ENCODE results near the gene CSH1.
"Not testable (repeated sequence)": the region's sequence is repeated elsewhere in the genome, so short reads cannot be mapped to it uniquely, and the experiment has no call there.

CSH1 gene

DNA sequence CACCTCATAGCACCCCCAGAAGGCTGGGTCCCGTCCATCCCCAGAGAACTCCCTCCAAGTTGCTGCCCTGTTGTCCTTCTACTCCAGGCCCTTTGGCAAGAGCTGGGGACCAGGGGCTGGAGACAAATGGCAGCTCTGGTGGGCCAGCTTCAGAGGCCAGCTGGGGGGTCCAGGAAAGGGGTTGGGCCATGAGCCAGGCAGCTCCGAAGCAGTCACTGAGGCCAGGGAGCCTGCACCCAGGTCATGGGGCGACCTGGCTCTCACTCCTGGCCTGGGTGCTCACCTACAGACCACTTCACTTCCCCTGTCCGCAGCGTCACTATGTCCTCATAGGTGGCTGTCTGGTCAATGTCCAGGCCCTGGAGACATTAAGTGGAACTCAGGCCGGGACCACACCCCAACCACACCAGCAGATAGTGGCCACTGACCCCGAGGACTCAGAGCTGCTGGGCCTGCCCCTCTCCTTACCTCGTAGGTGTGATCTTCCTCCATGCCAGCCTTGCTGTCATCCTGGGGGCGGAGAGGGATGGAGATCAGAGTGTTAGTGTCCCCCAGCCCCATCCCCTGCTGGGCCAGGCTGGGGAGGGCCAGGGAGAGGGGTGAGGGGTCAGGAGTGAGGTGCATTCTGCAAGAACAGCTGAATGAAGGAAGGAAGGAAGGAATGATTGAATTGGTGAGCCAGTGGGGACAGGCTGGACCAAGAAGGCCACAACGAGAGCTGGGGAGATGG lies 32.8 kb upstream of the CSH1 start:
- DNase-seq (ENCODE audit: low read depth in 2 of 3, low spot score in 1 of 3) = no peak

DNA sequence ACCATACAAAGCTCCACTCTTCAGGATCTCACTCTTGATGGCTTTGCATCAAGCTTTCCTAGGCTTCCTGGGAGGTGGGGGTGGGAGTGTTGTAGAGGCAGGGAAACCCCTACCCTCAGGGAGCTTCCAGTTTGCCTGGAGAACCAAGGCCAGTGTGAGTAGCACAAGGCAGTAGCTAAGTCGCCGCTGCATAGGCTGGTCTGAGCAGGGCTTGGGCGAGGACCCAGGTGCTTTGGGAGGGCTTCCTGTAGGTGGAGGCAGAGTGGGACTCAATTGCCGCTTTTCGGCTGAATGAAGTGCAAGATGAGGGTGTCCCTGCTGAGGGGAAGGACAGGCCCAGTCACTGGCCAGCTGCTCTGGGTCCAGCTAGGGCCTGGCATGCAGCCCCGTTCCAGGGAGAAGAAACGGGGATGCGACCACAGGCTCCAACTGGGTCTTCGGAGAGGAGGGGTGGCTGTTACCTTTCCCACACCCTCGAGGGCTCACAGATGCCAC lies 31.8 kb upstream of the CSH1 start:
- no peak for DNase-seq (ENCODE audit: low read depth in 2 of 3, low spot score in 1 of 3)

DNA sequence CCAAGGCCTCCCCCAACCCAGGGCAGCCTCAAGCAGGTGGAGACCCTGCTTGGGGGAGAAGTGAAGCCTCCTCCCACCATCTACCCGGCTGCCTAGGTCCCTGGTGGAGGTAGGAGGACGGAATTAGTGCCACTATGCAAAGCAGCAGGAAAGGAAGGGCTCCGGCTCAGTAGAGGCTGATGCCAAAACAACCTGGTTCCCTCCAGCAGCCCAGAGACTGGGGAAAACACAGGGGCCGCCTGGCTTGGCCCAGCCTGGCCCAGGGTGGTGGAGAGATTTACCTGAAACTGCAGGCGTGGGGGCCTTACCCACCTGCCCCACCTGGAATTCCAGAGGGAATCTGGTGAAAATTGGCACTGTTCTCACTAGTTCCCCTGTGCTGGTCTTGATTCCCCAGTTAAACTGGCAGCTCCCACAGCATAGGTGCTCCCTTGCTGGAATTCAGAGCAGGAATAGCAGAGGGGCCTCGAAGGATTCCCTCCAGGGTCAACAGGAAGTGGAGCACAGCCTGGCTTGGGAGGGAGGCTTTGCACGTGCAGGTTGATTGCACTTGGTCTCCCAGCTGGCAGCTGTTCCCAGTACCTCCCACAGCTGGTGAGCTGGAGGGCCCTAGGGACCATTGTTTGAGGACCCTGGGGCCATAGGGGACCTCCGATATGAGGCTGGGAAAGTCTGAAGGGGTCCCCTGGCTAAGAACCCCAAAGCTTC lies 31.2 kb upstream of the CSH1 start:
- no peak for DNase-seq (ENCODE audit: low read depth in 2 of 3, low spot score in 1 of 3)

DNA sequence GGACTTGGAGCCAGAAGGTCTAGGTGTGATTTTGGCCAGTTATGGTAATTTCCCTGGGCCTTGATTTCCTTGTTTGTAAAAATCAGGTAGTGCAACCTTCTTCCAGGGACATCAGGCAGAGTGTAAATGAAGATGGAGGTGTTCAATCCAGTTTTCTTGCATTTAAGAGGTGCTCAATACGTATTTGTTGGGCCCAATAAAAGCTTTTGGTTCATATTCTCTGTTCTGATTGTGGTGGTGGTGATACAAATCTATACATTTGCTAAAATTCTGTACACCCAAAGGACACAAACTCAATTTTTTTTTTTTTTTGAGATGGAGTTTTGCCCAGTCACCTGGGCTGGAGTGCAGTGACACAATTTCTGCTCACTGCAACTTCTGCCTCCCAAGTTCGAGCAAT lies 29.8 kb upstream of the CSH1 start:
- no peak for DNase-seq (ENCODE audit: low read depth in 2 of 3, low spot score in 1 of 3)

DNA sequence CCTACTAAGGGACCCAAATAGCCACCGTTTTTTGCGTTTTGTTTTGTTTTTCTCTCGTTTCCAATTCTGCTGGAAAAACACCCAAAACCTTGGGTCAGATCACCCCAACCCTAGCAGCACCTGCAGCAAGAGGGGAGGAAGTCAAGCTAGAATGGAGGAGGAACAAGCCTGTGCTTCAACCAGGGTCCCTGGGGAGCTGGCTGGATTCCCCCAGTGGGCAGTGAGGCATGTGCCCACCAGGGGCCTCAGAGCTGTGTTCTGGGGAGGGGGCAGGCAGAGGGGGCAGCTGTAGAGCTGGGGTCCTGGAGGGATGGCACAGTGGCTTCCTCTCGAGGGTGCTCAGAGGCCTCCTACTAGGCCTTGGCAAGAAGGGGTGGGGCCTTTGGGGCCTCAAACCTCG lies 29.2 kb upstream of the CSH1 start:
- no peak for DNase-seq (ENCODE audit: low read depth in 2 of 3, low spot score in 1 of 3)

DNA sequence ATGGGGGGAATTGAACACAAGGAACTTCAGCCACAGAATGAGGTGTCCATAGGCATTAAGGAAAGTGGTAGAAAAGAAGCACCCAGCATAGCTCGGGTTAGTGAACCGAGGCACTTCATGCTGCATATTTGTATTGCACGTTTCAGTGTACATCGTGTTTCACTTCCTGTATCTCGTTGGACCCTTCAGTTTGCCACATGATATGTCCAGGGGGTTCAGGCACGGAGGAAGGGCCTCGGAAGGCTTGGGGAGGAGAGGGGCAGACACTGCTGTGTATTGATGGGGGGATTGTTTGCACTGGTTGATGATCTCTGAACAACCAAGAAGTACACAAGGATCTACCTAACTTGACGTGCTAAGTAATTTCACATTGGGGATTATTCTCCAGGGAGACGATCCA lies 26.0 kb upstream of the CSH1 start:
- not testable (repeated sequence) for DNase-seq (ENCODE audit: low read depth in 2 of 3, low spot score in 1 of 3)

DNA sequence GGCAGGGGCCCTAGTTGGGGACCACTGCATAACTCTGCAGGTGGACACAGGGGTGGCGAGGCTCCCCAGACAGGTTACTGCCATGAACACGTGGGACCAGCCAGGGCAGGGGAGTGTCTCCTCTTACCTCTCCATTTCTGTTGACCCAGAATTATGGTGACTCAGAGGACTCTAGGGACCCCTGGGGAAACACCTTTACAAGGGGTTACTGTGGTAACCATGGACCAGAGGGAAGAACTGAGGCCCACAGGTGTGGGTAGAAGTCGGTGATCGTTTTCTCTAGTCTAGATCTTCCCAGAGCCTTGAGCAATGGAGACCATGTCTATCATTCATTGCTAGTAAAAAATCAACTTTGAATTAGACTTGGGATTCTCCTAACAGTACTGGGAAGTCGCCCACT lies 24.4 kb upstream of the CSH1 start:
- DNase-seq (ENCODE audit: low read depth in 2 of 3, low spot score in 1 of 3) = not testable (repeated sequence)

DNA sequence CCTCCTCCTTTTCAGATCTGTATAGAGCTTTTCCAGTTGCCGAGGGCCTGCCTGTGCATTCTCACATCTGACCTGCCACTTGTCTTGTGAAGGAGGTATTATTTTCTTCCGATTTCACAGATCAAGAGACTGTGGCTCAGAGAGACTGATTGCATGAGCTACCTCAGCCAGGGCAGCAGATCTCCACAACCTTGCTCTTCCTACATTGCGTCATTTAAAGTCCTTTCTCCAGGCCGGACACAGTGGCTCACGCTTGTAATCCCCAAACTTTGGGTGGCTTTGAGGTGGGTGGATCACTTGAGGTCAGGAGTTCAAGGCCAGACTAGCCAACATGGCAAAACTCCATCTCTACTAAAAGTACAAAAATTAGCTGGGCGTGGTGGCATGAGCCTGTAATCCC lies 23.7 kb upstream of the CSH1 start:
- not testable (repeated sequence) for DNase-seq (ENCODE audit: low read depth in 2 of 3, low spot score in 1 of 3)

DNA sequence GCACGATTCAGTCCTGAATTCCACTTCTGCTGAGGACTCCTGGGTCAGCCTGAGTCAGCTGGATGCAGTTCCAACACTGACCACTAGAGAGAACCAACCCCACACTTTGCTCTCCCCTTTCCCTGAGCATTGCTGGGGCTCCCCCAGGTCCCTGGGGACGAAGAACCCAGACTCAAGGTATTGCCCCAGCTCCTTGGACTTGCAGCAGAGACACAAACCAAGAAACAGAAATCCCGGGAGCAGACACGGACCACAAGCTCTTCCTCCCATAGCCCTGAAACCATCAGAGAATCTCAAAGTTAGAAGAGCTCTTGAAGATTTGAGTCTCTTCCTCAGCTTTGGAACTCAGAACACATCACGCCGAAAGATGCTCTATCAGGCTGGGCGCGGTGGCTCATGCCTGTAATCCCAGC lies 22.9 kb upstream of the CSH1 start:
- DNase-seq (ENCODE audit: low read depth in 2 of 3, low spot score in 1 of 3) = peak; percentile 53 to 85 (median 55)

DNA sequence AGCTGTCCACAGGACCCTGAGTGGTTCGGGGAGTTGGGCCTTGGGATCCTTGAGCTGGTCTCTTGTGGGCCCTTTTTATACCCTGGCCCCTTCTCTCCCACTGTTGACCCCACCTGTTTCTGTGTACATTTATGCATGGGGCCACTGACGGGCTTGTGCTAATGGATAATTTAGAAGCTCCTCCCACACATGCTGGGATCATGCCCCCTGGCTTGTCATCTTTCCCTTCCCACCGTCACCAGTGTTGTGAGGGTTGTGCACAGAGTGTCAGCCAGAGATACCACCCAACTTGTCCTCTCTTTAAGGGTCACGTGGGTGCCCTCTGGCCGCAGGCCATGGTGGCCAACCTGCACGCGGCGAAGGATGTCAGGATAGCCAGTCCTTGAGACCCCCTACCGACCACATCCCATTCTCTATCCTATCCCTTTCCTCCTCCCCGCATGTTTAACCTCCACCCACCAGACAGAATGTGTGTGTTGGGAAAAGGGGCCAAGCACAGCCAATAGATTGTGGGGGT lies 22.5 kb upstream of the CSH1 start, which contains the start of gene GH1:
Gene GH1, minus strand, starts transcription at position 51 of the 517 bp plus-strand sequence. CDS start 63 bp downstream, outside the sequence.
- not testable (repeated sequence) for DNase-seq (ENCODE audit: low read depth in 2 of 3, low spot score in 1 of 3)

DNA sequence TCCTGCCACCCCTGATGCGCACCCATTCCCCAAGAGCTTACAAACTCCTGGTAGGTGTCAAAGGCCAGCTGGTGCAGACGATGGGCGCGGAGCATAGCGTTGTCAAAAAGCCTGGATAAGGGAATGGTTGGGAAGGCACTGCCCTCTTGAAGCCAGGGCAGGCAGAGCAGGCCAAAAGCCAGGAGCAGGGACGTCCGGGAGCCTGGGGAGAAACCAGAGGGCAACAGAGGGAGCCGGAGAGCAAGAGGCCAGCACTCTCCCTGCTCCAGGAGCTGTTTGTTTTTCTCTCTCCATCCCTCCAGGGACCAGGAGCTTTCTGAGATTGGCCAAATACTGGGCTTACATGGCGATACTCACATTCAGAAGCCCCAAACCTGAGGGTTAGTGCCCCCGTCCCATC lies 21.9 kb upstream of the CSH1 start:
- no peak for DNase-seq (ENCODE audit: low read depth in 2 of 3, low spot score in 1 of 3)

DNA sequence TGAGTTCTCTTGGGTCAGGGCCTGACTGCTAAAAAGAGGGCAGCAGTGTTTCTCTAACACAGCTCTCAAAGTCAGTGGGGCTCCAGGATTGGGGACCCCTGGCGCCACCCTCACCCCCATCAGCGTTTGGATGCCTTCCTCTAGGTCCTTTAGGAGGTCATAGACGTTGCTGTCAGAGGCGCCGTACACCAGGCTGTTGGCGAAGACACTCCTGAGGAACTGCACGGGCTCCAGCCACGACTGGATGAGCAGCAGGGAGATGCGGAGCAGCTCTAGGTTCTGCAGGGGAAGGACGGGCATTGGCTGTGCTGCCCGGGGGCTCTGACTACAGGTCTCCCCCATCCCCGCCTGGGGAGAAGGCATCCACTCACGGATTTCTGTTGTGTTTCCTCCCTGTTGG lies 21.3 kb upstream of the CSH1 start:
- no peak for DNase-seq (ENCODE audit: low read depth in 2 of 3, low spot score in 1 of 3)

DNA sequence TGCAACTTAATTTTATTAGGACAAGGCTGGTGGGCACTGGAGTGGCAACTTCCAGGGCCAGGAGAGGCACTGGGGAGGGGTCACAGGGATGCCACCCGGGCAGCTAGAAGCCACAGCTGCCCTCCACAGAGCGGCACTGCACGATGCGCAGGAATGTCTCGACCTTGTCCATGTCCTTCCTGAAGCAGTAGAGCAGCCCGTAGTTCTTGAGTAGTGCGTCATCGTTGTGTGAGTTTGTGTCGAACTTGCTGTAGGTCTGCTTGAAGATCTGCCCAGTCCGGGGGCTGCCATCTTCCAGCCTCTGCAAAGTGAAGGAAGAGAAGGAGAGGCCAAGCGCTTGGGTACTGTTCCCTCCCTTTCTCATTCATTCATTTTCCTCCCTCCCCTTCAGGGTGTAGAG lies 20.8 kb upstream of the CSH1 start:
- DNase-seq (ENCODE audit: low read depth in 2 of 3, low spot score in 1 of 3) = not testable (repeated sequence)

DNA sequence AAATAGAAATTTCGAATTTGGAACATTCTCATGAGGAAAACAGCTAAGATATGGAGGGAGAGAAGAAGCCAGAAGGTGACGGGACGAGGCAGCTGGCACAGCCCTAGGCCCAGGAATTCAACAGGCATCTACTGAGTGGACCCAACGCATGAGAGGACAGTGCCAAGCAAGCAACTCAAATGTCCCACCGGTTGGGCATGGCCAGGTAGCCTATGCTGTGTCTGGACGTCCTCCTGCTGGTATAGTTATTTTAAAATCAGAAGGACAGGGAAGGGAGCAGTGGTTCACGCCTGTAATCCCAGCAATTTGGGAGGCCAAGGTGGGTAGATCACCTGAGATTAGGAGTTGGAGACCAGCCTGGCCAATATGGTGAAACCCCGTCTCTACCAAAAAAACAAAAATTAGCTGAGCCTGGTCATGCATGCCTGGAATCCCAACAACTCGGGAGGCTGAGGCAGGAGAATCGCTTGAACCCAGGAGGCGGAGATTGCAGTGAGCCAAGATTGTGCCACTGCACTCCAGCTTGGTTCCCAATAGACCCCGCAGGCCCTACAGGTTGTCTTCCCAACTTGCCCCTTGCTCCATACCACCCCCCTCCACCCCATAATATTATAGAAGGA lies 20.3 kb upstream of the CSH1 start:
- DNase-seq (ENCODE audit: low read depth in 2 of 3, low spot score in 1 of 3) = no peak

DNA sequence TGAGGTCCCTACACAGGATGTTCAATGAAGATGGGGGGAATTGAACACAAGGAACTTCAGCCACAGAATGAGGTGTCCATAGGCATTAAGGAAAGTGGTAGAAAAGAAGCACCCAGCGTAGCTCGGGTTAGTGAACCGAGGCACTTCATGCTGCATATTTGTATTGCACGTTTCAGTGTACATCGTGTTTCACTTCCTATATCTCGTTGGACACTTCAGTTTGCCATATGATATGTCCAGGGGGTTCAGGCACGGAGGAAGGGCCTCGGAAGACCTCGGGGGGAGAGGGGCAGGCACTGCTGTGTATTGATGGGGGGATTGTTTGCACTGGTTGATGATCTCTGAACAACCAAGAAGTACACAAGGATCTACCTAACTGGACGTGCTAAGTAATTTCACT lies 19.4 kb upstream of the CSH1 start:
- DNase-seq (ENCODE audit: low read depth in 2 of 3, low spot score in 1 of 3) = not testable (repeated sequence)

DNA sequence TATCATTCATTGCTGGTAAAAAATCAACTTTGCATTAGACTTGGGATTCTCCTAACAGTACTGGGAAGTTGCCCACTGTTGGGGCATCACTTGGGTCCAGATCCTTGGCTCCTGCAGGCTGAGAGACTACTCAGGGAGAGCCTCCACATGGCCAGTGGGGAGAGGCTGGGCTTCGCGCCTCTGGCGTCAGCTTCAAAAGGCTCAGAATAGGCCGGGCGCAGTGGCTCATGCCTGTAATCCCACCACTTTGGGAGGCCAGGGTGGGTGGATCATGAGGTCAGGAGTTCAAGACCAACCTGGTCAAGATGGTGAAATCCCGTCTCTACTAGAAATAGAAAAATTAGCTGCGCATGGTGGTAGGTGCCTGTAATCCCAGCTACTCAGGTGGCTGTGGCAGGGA lies 18.1 kb upstream of the CSH1 start:
- DNase-seq (ENCODE audit: low read depth in 2 of 3, low spot score in 1 of 3) = no peak

DNA sequence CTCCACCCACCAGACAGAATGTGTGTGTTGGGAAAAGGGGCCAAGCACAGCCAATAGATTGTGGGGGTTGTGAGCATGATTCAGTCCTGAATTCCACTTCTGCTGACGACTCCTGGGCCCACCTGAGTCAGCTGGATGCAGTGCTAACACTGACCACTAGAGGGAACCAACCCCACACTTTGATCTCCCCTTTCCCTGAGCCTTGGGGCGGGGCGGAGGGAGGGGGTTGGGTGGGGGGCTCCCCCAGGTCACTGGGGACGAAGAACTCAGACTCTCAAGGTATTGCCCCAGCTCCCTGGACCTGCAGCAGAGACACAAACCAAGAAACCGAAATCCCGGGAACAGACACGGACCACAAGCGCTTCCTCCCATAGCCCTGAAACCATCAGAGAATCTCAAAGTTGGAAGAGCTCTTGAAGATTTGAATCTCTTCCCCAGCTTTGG lies 15.3 kb upstream of the CSH1 start:
- DNase-seq (ENCODE audit: low read depth in 2 of 3, low spot score in 1 of 3) = peak; percentile 42 to 74 (median 44)

DNA sequence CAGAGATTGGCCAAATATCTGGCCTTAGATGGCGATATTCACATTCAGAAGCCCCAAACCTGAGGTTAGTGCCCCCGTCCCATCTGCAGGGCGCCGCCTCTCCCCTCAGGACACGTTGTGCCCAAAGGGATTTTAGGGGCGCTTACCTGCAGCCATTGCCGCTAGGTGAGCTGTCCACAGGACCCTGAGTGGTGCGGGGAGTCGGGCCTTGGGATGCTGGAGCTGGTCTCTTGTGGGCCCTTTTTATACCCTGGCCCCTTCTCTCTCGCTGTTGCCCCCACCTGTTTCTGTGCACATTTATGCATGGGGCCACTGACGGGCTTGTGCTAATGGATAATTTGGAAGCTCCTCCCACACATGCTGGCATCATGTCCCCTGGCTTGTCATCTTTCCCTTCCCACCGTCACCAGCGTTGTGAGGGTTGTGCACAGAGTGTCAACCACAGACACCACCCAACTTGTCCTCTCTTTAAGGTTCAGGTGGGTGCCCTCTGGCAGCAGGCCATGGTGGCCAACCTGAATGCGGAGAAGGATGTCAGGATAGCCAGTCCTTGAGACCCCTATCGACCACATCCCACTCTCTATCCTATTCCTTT lies 14.8 kb upstream of the CSH1 start, which contains the start of gene CSHL1:
Gene CSHL1, minus strand, starts transcription at position 218 of the 595 bp plus-strand sequence. Its CDS starts 62 bp downstream, at position 156.
- DNase-seq (ENCODE audit: low read depth in 2 of 3, low spot score in 1 of 3) = no peak

DNA sequence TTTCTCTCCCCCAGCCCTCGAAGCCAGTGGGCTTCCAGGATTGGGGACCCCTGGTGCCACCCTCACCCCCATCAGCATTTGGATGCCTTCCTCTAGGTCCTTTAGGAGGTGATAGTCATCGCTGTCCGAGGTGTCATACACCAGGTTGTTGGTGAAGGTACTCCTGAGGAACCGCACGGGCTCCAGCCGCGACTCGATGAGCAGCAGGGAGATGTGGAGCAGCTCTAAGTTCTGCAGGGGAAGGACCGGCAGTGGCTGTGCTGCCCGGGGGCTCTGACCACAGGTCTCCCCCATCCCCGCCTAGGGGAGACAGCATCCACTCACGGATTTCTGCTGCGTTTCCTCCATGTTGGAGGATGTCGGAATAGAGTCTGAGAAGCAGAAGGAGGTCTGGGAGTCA lies 13.7 kb upstream of the CSH1 start:
- no peak for DNase-seq (ENCODE audit: low read depth in 2 of 3, low spot score in 1 of 3)

DNA sequence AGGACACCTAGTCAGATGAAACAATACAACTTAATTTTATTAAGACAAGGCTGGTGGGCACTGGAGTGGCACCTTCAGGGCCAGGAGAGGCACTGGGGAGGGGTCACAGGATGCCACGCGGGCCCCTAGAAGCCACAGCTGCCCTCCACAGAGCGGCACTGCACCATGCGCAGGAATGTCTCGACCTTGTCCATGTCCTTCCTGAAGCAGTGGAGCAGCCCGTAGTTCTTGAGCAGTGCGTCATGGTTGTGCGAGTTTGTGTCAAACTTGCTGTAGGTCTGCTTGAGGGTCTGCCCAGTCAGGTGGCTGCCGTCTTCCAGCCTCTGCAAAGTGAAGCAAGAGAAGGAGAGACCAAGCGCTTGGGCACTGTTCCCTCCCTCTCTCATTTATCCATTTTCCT lies 13.2 kb upstream of the CSH1 start:
- DNase-seq (ENCODE audit: low read depth in 2 of 3, low spot score in 1 of 3) = not testable (repeated sequence)

DNA sequence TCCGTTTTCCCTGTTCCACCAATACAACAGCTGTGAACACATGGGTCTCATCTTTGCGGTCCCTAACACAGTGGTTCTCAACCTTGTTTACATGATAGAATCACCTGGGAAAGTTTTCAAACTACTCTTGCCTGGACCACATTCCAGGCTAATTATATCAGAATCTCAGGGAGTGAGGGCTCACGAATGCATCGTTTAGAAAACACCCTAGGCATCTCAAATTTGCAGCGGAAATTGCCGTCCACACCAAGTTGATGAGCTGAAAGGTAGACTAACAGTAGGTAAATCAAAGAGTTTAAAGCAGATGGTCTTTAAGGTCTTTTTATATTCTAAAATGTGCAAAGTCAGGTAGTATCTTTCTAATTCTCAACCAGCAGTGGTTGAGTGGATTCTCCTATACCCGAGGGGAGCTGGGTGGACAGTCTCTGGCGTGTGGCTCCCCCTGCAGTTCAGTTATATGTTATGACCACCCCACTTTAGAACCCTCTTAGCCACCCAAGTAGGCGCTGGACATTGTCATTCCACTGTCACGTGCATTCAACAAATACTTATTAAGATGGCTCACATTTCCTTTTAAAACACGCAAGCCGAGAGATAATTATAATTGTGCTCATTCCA lies 10.9 kb upstream of the CSH1 start:
- DNase-seq (ENCODE audit: low read depth in 2 of 3, low spot score in 1 of 3) = not testable (repeated sequence)

Data from stimulated activated CD4-positive, alpha-beta T cell treated with anti-CD3 and anti-CD28 coated beads, Interleukin-12 subunit alpha, Interleukin-12 subunit beta, amount 100 ng/mL, for 48 hours (primary cell).